GM15510 (cell line): ENCODE results near the gene IL32.

ENCODE experiments used
- POLR2A ChIP-seq: IDR thresholded peaks from 3 replicates; pipeline ENCODE4 v1.6.1; 2011; ENCODE audit warnings: borderline replicate concordance; ENCODE audit not compliant: insufficient read length; ENCODE audit errors: extremely low read depth

The IL32 gene

DNA sequence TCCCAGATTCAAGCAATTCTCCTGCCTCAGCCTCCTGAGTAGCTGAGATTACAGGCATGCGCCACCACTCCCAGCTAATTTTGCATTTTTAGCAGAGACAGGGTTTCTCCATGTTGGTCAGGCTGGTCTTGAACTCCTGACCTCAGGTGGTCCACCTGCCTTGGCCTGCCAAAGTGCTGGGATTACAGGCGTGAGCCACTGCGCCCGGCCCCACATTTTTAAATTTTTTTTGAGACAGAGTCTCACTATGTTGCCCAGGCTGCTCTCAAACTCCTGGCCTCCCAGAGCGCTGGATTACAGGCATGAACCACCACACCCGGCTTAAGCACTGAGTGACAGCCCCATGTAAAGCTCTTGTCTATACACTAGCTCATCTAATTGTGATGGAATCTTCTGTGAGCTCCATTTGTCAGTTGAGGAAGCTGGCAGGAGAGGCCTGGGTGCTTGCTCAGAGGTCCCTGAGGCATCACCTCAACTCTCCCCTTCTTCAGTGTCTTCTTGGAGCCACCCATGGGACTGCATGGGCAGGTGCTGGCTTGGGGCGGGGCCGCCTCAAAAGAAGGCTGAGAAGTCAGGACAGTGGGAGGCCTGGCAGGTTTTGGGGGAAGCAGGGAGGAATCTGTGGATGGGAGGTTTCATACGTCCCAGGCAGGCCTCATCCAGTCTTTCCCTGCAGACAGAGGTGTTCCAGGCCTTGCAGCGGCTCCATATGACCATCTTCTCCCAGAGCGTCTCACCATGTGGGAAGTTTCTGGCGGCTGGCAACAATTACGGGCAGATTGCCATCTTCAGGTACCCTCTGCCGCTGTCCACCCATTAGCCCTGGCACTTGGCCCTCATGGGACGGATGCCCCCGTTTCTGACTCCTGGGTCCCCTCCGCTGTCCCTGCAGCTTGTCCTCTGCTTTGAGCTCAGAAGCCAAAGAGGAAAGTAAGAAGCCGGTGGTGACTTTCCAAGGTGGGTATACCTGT lies 40.1 kb upstream of the IL32 start:
- no peak for TF ChIP-seq POLR2A

DNA sequence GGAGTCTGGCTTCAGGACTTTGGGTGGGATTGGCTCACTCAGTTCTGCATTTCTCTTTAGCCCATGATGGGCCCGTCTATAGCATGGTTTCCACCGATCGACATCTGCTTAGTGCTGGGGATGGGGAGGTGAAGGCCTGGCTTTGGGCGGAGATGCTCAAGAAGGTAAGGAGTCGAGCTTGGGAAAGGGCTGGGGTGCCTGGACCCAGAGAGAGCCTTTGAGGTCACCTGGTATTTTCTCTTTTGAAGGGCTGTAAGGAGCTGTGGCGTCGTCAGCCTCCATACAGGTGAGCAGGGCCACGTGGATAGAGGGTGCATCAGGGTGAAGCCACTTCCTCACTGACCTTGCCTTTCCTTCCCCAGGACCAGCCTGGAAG lies 39.4 kb upstream of the IL32 start:
- TF ChIP-seq POLR2A: no peak

DNA sequence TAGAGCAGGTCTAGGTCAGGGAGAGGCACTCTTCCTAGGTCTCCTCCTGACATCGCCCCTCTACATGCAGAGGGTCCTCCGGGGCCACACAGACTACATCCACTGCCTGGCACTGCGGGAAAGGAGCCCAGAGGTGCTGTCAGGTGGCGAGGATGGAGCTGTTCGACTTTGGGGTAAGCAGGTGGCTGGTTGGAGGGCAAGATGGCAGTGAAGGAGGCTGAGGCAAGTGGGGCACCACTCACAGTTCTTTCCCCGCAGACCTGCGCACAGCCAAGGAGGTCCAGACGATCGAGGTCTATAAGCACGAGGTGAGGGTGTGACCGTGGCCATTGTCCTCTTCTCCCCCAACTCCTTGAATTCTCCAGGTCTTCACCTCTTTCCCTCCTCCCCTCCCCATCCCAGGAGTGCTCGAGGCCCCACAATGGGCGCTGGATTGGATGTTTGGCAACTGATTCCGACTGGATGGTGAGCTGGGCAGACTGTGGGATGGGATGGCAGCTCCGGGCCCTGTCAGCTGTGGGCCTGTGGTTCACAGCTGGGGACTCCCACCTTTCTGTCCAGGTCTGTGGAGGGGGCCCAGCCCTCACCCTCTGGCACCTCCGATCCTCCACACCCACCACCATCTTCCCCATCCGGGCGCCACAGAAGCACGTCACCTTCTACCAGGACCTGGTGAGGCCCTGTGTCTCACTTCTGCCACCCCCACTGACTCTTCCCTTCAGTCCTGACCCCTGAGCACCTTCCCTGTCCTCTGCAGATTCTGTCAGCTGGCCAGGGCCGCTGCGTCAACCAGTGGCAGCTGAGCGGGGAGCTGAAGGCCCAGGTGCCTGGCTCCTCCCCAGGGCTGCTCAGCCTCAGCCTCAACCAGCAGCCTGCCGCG lies 38.6 kb upstream of the IL32 start:
- no peak for TF ChIP-seq POLR2A

DNA sequence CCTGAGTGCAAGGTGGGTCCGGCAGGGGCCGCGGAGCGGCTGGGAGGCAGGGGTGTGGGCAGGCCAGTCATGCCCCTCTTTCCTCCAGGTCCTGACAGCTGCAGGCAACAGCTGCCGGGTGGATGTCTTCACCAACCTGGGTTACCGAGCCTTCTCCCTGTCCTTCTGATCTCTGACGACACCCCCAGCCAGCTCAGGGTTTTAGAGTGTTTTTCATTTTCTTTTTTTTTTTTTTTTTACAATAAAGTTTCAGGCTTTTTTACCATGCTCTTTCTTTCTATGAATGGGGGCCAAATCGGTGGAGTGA lies 38.0 kb upstream of the IL32 start:
- TF ChIP-seq POLR2A: no peak

DNA sequence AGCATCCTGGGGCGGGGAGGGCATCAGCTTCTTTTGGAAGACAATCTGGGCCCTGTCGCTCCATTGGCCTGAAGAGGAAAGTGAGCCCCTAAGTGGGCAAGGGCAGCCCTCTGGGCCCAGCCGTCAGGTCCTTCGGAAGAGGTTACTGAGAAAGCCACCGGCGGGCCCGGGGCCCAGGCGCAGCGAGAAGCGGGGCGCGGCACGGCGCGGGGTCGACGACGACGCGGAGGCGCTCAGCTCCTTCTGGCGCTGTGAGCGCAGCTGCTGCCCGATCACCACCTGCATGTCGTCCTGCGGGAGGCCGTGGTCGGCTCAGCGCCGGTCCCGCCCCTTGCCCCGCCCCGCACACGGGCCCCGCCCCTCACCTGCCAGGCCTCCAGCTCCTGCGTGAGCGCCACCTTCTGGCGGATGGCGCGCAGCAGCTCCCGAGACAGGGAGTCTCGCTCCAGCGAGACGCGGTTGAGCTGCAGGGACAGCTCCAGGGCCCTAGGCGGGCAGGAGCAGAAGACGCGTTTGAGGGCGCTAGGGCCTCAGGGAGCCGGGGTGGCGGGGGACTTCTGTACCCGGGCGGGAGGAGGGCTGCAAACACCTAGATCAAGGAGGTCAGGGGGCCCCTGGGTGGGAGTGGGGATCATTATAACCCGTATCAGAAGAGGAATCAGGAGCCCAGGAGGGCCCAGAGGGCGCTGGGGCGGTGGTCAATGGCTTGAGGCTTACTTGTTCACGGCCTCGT lies 37.3 kb upstream of the IL32 start:
- no peak for TF ChIP-seq POLR2A

DNA sequence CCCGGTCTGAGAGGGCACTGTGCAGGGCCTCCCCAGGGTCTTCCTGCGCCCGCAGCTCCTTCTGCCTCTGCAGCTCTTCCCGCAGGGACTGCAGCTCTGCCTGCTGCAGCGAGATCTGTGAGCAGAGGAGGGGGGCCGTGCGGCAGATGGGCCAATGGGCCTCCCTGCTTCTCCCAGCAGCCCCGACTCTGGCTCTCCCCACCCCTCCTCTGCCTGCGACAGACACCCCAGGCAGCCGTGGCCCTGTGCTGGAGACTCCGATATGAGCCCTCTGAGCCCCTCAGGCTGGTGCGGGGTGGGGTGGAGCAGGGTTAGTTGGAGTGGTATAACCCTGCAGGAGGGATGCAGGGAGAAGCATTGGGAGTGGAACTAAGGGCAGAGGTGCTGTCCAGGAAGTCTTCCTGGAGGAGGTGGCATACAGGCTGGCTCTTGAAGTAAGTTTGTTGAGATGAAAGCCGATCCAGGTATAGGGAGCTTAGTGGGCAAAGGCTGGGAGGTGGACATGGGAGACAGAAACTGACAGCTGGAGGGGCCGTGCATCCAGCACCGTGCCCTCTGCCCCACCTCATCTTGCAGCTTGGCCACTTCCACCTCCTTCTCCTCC lies 36.6 kb upstream of the IL32 start:
- TF ChIP-seq POLR2A: no peak

DNA sequence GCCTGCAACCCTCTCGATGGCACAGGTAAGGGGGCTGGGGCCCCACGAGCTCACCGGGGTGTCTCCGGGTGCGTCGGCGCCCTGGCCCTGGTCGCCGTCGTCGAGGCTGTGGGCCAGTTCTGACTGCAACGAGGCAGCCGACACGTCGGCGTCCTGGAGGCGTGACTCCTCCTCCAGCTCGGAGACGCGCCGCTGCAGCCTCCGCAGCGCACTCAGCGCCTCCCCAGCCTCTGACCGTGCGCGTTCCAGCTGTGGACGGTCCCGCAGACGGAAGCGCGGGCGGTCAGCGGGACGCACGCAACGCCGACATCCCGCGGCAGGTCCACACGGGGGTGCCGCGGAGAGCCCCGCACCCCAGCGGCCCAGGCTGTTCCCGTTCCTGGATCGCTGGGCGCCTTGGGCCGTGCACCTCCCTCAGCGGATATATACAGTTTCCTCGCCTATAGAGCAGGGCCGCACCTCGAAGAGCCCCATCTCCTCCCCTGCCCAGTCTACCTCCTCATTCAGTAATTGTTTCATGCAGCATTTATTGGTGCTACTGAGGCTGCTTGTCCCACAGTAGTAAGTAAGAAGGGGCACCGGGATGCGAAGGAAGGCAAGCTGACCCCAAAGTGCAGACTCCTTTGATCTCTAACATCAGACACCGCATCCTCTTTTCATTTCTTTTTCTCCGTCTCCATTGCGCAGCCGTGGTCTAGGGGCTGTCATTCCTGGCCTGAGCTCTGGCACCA lies 35.8 kb upstream of the IL32 start:
- no peak for TF ChIP-seq POLR2A

DNA sequence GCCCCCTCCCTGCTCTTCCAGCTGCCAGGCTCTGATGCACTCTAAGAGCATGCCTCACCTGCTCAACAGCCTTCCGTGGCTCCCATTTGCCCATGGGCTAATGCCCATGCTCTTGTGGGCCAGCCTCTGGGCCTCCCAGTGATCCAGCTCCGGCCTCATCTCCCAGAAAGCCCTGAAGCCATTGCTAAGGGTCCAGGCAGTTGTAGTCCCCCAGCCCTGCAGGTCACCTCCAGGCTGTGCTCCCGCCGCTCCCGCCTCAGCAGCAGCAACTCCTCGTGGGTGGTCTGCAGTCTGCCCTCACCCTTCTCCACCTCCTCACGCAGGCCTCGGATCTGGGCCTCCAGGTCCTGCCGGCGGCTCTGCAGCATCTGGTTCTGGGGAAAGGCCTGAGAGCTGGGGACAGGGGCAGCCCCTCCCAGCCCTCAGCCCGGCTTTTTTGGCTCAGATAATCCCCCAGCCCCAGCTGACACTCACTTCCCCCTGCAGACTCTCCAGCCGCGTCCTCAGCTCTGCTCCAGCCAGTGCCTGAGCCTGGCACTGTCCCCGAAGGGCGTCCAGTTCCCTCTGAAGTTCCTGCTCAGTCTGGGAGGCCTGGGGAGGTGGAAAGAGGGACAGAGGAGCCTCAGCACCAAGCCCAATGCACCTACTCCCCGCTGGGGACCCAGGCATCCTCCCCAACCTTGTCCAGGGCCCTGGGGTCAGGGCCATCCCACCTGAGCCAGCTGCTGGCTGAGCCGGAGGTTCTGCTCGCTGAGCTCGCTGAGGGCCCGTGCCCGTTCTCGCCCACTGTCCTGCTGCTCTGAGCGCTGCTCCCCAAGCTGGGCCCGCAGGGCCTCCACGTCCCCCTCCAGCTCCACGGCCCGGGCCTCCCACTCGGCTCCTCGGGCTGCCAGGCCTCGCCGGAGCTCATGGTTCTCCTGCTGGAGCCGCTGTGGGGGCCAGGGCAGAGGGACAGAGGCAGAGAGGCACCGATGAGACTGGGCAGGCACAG lies 34.9 kb upstream of the IL32 start:
- TF ChIP-seq POLR2A: no peak

DNA sequence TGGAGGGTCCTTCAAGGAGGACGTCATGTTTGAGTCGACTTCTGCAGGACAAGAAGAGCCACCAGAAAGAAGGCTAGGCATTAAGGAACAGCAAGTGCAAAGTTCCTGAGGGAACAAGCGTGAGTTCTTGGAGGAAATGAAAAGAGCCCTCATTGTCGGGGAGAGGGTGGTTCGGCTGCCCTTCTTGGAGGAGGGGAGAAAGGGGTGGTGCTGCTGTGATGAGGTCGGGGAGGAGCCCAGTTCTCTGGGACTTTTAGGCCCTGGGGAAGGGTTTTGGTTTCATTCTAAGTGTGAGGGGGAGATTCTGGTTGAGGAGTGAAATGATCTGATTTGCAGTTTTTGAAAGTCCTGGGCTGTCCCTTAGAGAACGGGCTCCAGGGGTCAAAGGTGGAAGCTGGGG lies 32.8 kb upstream of the IL32 start:
- no peak for TF ChIP-seq POLR2A

DNA sequence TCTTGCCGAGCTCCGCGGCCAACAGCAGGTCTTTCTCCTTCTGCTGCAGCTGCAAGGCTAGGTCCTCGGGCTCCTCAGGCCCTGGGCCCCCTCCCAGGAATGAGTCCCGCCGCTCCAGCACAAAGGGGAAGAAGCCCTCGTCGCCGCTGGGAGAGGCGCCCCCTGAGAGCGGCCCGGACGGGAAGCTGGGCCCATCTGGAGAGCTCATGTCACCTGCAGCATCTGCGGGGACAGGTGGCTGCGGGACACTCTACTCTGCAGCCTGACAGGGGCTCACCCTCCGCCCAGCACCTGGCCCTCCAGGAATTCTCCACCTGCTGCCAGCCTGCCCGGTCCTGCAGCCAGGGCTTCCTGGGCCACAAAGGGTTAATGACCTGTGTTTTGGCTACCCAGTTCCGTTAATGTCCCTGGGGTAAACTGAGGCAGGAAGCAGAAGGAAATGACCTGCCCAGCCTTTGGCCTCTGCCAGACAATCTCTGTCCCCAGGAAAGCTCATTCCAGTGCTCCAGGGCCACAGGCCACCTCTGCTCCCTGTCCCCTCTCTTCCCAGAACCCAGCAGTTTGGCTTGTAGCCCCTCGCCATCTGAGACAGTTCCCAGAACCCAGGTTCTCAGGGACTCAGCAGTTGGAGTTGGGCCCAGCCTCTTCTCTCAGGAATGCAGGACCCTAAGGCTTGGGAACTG lies 30.0 kb upstream of the IL32 start:
- no peak for TF ChIP-seq POLR2A

DNA sequence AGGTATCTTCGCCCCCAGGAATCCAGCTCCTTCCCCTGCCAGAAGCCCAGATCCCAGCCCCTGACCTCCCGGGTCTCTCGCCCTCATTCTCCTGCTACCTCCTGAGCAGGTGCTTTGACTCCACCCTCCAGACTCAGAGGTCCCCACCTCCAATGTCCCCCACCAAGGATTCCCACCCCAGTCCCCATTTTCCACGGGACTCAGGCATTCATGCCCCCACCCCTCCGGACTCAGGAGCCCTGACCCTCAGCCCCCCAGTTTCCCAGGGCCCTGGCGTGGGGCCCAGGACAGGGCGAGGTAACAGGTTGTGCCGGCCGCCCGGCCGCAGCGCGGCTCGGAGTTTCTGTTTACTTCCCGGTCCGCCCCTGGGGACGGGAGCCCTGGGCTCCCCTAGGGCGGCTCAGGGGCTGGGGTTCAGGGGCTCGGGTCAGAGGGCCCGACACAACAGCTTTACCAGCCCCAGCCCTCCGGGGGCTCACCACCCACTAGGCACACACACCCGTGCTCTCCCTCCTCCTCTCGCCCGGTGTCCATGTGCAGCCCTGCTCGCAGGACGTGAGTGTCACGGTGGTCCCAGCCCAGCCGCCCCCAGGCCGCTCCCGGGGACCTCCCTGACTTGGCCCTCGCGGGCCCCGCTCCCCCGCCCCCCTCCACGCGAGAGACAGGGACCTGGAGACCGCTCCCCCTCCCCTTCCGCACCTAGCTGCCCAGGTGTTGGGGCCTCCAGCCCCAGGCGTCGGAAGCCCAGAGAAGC lies 29.3 kb upstream of the IL32 start:
- TF ChIP-seq POLR2A: no peak

DNA sequence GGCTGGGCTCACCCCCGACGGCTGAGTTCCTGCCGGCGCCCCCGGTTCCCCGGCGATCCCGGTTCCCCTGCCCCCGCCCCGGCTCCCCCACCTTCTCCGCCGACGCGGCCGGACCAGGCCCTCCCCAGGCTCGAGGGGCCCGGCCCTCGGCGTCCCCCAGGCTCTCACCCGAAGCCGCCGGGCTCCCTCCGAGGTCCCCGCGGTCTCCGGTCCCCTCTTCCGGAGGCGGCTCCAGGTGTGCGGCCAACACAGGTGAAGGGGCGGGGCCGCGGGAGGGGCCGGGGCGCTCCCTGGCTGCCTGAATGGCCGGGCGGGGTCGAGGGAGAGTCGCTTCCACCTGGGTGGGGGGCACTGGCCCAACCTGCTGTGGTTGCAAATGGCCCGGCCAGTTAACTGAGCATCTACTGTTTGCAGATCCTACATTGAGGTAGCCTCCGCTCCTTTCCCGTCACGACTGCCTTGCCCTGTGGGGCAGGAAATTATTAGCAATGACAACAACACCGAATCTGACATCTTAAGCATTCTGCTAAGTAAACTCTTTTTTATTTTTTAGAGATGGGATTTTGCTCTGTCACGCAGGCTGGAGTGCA lies 28.6 kb upstream of the IL32 start, which contains the start of gene BICDL2:
Gene BICDL2 (minus strand): TSS at position 219 of the 590 bp plus-strand sequence. CDS start 1,448 bp downstream, outside the sequence.
- TF ChIP-seq POLR2A: no peak

DNA sequence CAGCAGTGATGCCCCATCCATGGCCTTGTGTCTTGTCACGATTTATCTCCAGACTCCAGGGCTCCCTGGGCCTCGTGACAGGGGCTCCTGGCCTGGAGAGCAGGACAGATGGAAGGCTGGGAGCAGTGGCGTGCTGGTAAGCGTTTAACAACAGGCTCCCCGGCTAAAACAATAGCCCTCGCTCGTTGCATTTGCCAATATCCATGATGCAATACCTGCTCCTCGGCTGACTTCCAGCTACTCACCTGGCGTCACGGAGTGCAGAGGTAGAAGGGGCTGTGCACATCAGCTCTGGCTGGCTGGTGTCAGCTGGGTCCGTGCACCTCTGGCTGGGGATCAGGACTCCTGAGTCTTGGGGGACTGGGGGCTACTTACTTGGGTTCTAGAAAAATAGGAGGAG lies 27.2 kb upstream of the IL32 start:
- no peak for TF ChIP-seq POLR2A
